Activated effector memory CD4-positive, alpha-beta T cell treated with anti-CD3 and anti-CD28 coated beads, Interleukin-2, amount 50 U/mL, for 16 hours (primary cell): Measurements from ENCODE around the gene LRRC14B.
"Not testable (repeated sequence)": the region's sequence is repeated elsewhere in the genome, so short reads cannot be mapped to it uniquely, and the experiment has no call there.

ENCODE experiments used
- DNase-seq: peaks from one replicate; pipeline ENCODE4 v3.0.0-alpha.2; 2020

Gene LRRC14B

DNA sequence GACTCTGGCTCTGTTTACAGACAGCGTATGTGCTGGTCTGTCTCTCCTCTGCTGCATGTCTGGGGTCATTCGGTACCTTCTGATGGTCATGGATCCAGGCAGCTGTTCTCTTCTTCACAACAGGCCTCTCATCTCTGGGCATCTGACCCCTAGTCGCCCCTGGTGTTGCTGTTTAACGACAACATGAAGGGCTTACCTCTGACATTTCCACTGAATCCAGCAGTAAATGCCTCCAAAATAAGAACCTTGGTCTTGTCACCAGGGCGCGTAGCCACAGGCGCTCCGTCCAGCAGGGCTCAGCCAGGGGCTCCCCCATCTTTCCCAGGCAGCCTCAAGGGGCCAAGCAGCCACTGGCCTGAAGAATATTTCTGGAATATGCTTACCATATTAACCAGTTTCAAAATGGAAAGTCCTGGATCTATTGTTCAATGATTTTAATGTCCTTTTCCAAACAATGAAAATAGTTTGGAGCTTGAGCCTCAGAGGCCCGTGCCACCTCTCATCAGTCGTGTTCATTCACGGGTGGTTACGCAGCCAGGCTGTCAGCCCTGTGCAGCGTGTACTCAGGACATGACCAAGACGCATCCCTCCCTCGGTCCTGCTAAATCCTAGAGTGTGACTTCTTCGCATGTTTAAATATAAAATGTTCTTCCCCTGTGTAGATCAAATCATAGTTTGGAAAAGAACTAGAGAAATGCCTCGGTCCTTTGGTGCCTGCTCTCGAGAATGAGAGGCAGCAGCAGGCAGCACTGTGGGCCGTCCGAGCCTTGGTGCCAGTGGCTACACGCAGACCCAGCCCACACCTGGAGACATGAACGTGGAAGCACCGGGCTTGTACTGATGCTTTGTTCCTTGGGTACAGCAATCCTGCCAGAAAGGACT lies 30.1 kb upstream of the LRRC14B start:
- peak; percentile 54 for DNase-seq

DNA sequence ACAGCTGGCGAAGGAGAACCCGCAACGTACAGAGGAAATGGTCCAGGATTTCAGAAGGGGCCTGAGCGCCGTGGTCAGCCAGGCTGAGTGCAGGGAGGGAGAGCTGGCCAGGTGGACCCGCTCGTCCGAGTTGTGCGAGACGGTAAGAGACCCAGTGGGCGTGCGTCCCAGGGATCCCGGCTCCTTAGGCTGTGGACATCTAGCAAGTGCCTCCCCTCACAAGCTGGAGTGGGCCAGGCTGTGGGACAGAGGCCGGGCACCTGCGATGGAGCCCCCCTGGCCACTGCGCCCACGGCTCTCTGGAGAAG lies 29.5 kb upstream of the LRRC14B start:
- DNase-seq: no peak

- peak; percentile 39 for DNase-seq
These were observed 29.1 kb upstream of the LRRC14B start for GRCh38 chr5:162190-162564.

DNA sequence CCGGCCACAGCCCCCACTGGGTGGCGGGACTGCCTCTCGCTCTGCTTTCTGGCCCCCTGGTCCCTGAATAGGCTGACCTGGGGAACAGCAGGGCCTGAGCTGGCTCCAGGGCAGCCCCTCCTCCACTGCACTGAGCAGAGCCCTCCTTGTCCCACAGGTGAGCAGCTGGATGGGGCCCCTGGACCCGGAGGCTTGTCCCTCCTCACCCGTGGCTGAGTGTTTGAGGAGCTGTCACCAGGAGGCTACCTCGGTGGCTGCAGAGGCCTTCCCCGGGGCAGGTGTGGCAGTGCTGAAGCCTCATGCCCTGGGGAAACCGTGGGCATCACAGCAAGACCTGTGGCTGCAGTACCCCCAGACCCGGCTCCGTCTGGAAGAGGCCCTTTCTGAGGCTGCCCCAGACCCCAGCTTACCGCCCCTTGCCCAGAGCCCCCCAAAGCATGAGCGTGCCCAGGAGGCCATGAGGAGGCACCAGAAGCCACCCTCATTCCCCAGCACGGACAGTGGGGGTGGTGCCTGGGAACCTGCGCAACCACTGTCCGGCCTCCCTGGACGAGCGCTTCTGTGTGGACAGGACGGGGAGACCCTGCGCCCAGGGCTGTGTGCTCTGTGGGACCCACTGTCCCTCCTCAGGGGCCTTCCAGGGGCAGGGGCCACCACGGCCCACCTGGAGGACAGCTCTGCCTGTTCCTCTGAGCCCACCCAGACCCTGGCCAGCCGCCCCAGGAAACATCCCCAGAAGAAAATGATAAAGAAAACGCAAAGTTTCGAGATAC lies 28.5 kb upstream of the LRRC14B start:
- DNase-seq: peak; percentile 58

DNA sequence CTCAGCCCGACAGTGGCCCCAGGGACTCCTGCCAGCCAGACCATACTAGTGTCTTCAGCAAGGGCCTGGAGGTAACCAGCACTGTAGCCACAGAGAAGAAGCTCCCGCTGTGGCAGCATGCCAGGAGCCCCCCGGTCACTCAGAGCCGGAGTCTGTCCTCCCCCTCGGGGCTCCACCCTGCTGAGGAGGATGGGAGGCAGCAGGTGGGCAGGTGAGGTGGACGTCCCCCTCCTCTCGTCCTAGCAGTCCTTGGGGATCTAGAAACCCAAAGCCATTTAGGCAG lies 28.0 kb upstream of the LRRC14B start:
- peak; percentile 28 for DNase-seq

- DNase-seq: peak; percentile 44
These were observed 27.5 kb upstream of the LRRC14B start for GRCh38 chr5:163841-164240.

GRCh38 chr5:164244-164643 lies 27.1 kb upstream of the LRRC14B start:
- no peak for DNase-seq

DNA sequence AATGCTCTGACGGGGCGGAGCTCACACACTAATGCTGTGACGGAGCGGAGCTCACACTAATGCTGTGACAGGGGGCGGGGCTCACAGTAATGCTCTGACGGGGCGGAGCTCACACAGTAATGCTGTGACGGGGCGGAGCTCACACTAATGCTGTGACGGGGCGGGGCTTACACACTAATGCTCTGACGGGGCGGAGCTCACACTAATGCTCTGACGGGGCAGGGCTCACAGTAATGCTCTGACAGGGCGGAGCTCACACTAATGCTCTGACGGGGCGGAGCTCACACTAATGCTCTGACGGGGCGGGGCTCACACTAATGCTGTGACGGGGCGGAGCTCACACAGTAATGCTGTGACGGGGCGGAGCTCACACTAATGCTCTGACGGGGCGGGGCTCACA lies 26.5 kb upstream of the LRRC14B start:
- DNase-seq: not testable (repeated sequence)

DNA sequence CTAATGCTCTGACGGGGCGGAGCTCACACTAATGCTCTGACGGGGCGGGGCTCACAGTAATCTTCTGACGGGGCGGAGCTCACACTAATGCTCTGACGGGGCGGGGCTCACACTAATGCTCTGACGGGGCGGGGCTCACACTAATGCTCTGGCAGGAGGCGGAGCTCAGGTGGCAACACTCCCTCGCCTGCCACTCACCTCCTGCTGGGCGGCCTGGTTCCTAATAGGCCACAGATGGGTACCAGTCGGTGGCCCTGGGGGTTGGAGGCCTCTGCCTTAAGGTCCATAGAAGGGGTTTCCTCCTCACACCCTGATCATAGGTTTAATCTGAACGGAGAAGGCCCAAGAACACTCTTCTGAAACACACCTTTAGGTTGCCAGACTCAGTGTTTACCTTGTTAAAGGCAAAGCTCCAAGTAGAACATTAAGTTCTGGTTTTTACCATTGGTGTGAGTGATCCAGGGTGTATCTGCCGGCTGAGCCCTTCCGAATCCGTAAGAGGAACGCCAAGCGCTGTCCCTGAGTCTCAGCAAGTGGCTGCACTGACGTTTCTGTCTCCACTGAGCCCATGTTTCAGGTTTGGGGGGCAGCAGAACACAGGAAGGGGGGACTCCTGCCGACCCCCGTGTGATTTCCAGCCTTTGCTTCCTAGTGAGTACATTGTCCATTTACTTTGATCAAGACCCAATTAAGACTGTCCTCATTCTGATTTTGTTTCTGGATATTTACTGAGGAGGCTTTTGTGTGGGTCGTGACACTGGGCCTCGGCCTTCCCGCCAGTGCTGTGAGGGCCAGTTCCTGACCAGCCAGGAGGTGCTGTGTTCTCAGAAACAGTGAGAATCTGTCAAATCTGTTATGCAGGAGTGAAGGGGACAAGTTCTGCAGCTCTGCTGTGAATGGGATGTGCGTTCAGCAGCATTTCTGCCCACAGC lies 24.6 kb upstream of the LRRC14B start:
- peak; percentile 39 for DNase-seq

DNA sequence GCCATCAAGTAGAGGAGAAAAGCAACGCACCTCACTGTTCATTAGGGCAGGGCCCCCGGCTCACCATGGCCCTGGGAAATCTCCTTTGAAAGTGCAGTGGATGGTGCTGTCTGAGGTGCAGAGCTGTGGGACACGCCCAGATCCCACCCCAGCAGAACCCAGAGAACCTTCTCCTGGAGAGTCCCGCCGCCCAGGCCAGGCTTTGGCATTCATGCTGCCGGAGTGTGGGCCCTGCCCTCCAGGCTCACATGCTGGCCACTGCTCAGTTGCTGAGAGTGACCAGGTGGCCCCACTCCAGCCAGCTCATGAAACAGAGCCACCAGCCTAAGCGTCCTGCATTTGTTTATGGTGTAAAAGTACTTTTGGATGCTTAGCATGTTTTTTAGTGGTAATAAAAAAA lies 23.8 kb upstream of the LRRC14B start:
- peak; percentile 45 for DNase-seq

- peak; percentile 45 for DNase-seq
These were observed 23.2 kb upstream of the LRRC14B start for GRCh38 chr5:167982-168660.

- peak; percentile 36 for DNase-seq
These were observed 22.1 kb upstream of the LRRC14B start for GRCh38 chr5:169071-169727.

DNA sequence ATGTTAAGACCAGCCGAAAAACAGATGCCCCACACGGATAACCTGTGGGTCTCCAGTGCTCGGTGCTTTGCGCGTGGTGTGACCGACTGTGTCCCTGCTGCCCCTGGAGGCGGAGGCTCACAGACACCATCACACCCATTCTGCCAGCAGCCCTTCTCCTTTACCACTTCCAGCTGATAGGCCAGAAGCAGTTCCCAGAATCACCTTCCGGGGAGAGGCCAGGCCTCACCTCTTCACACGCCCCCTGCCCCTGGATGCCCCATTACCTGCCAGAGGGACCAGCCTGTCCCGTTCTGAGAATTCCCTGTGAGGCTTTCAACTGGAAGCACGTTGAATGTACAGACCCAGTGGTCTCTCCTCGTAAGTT lies 21.6 kb upstream of the LRRC14B start:
- DNase-seq: peak; percentile 14

DNA sequence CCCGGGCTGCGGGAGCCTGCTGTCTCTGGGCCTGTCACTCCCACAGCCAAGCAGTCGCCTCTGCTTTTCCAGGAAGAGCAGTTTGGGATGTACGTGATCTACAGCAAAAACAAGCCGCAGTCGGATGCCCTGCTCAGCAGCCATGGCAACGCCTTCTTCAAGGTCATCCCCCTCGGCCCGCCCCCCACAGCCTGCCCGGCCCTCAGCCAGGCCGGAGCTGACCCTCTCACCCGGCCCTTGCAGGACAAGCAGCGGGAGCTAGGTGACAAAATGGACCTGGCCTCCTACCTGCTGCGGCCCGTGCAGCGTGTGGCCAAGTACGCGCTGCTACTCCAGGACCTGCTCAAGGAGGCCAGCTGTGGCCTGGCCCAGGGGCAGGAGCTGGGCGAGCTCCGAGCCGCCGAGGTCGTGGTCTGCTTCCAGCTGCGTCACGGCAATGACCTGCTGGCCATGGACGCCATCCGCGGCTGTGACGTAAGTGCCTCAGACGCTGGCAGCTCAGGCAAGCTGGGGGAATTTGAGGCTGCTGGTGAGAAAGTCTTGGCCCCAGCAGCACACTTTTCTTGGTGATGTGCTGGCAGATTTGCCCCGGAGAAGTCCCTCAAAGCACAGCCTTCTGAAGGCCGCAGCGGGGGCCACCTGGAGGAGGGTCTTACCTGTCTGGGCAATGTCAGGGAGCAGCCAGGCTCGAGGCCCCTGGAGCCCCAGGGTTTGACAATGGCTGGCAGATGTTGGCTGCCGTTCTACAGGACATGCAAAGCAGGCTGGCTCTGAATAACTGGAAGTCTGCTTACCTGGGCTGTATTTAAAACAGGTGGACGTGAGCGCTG lies 20.1 kb upstream of the LRRC14B start:
- DNase-seq: peak; percentile 57

DNA sequence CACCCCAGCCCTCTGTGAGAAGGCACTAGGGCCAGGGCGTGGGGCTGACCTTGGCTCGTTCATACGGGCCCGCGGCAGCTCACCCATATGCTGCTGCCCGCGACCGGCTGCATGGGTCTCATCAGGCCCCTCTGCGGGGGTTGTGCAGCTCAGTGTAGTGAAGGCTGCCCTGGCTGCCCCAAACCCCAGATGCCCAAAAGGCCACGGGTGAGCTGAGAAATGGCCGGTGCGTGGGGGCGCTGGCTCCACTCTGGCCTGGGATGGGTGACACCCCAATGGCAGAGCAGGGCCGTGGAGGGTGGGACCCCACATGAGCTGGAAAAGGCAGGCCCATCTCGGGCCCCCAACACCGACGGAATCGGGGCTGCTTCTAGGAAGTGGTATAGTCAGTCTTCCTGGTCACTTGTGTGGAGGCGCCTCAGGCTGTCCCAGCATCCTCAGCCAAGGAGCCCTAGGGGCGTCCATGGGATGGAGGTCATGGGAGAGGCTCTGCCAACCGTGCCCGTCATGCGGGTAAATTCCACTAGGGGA lies 19.4 kb upstream of the LRRC14B start:
- peak; percentile 57 for DNase-seq

DNA sequence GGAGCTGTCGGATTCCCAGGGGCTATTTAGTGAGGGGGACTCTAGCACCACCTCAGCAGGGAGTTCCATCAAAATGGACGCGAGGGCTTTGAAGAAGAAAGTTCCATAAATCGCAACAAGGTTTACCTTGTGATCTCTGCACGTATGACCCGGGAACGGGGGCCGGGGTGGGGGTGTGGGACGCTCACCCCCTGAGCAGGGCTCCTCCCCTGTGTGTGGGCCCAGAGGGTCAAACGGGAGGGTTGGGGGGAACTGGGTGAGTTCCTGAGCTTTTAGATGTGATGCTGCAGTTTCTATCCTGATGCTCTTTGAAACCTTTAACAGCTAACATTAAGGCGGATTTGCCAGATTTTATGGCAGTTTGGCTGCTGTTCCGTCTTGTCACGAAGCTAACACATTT lies 18.9 kb upstream of the LRRC14B start:
- DNase-seq: peak; percentile 17

DNA sequence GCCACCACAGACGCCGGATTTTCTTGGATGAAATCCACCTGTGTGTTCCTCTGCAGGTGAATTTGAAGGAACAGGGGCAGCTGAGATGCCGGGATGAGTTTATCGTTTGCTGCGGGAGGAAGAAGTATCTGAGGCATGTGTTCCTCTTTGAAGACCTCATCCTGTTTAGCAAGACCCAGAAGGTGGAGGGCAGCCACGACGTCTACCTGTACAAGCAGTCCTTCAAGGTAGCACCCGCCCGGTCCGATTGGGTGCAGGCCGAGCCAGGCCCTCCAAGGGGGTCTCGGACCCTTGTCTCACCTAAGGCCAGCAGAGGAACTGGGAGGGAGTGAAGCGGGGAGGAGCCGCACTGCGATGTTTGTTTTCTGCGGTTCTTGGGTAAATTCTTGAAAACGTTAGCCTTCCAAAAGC lies 18.4 kb upstream of the LRRC14B start:
- DNase-seq: peak; percentile 34

- peak; percentile 45 for DNase-seq
These were observed 17.7 kb upstream of the LRRC14B start for GRCh38 chr5:173392-174290.

DNA sequence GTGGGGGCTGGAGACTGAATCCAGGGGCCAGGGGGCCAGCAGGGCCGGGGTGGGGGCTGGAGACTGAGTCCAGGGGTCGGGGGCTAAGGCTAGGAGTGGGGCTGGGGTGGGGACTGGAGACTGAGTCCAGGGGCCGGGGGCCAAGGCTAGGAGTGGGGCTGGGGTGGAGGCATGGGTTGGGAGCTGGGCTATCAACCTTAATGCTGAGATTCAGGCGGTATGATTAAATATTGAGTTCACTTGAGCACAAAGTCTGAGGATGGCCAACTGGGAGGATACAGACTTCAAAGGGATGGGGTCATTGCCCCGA lies 17.0 kb upstream of the LRRC14B start:
- no peak for DNase-seq

DNA sequence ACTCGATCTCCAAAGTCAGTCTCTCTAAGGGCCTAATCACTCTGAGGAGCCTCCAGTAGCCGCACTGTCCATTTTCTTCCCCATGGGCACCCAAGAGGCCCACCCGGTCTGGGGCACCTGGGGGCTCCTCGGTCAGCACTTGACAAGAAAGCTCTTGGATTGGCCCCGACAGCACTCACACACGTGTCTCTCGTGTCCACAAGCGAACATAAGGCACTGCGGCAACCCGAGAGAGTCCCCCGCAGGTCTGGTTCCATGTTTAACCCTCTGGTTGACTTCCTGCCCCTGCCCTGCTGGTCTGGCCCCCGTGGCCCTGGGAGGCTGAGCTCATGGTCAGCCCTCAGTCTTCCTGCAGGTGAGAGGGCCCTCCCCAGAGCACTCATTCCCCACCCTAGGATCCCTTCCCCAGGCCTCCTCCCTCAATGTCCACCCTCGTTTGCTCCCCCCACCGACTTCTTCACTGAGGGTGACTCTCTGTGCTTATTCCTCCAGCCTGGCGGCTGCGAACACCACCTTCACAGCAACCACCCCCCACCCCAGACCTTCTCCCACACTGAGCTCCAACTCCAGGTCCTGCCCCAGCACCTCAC lies 16.3 kb upstream of the LRRC14B start:
- no peak for DNase-seq
